RWPE2 (cell line): ENCODE measurements around the gene HERPUD1.

Source experiments
- ATAC-seq: fragments of 200-7000 bp; cut with Tn5 transposase; 3 replicates; pipeline ENCODE4 v1.9.1; 2021; ENCODE audit warnings: low read depth
- DNase-seq: peaks from one replicate; pipeline ENCODE4 v3.0.0-alpha.2; 2020; ENCODE audit warnings: low spot score
- H3K27ac ChIP-seq: fragments of 450-650 bp; 2 replicates; pipeline ENCODE4 v1.5.1; 2017; ENCODE audit warnings: mild to moderate bottlenecking; ENCODE audit not compliant: poor library complexity, severe bottlenecking
- H3K27me3 ChIP-seq: fragments of 250-450 bp; sonication (Bioruptor Pico); 2 replicates; pipeline ENCODE4 v1.5.1; 2021; ENCODE audit warnings: mild to moderate bottlenecking, moderate library complexity; ENCODE audit not compliant: insufficient read depth, poor library complexity, severe bottlenecking
- H3K36me3 ChIP-seq: fragments of 250-450 bp; sonication (Bioruptor Pico); 2 replicates; pipeline ENCODE4 v1.5.1; 2020; ENCODE audit warnings: low read depth, mild to moderate bottlenecking, moderate library complexity
- H3K4me1 ChIP-seq: fragments of 250-450 bp; sonication (Bioruptor Pico); 2 replicates; pipeline ENCODE4 v1.5.1; 2021; ENCODE audit warnings: mild to moderate bottlenecking, moderate library complexity; ENCODE audit not compliant: insufficient read depth, poor library complexity, severe bottlenecking
- H3K4me3 ChIP-seq: fragments of 250-450 bp; sonication (Bioruptor Pico); 2 replicates; pipeline ENCODE4 v1.5.1; 2021; ENCODE audit warnings: mild to moderate bottlenecking, moderate library complexity; ENCODE audit not compliant: severe bottlenecking
- H3K9me3 ChIP-seq: fragments of 250-450 bp; sonication (Bioruptor Pico); 2 replicates; pipeline ENCODE4 v1.5.1; 2021; ENCODE audit warnings: mild to moderate bottlenecking, moderate library complexity; ENCODE audit not compliant: severe bottlenecking
- TF ChIP-seq, protein P1 (sequence below): fragments of 450-650 bp; IDR thresholded peaks from one replicate; pipeline ENCODE4 v1.5.1; 2017; ENCODE audit warnings: mild to moderate bottlenecking, moderate library complexity; ENCODE audit not compliant: poor library complexity, severe bottlenecking

HERPUD1 gene

GRCh38 chr16:56993204-56993603 lies 61.3 kb downstream of the HERPUD1 start:
- Histone ChIP-seq H3K9me3 (no peaks in the 10 kb centered on the region), H3K4me3 (no peak overlapping the region), H3K27me3 (no peaks in the 10 kb centered on the region), H3K27ac (no peak overlapping the region), H3K4me1 (peaks cover 7% of the 10 kb centered on the region), H3K36me3 (no peaks in the 10 kb centered on the region)
- DNase-seq = no peak
- no peak for ATAC-seq
- TF ChIP-seq, protein P1, sequence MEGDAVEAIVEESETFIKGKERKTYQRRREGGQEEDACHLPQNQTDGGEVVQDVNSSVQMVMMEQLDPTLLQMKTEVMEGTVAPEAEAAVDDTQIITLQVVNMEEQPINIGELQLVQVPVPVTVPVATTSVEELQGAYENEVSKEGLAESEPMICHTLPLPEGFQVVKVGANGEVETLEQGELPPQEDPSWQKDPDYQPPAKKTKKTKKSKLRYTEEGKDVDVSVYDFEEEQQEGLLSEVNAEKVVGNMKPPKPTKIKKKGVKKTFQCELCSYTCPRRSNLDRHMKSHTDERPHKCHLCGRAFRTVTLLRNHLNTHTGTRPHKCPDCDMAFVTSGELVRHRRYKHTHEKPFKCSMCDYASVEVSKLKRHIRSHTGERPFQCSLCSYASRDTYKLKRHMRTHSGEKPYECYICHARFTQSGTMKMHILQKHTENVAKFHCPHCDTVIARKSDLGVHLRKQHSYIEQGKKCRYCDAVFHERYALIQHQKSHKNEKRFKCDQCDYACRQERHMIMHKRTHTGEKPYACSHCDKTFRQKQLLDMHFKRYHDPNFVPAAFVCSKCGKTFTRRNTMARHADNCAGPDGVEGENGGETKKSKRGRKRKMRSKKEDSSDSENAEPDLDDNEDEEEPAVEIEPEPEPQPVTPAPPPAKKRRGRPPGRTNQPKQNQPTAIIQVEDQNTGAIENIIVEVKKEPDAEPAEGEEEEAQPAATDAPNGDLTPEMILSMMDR = no peak

- ATAC-seq (no peak), DNase-seq (no peak)
- H3K9me3 ChIP-seq = no peaks in the 10 kb centered on the region
- TF ChIP-seq, protein P1 = no peak
- no peaks in the 10 kb centered on the region for H3K36me3 ChIP-seq
- H3K4me3 ChIP-seq = no peak overlapping the region
- H3K4me1 ChIP-seq = peaks cover 7% of the 10 kb centered on the region
- no peaks in the 10 kb centered on the region for H3K27me3 ChIP-seq
- H3K27ac ChIP-seq = no peak overlapping the region
These were observed 62.4 kb downstream of the HERPUD1 start for GRCh38 chr16:56994311-56994710.
